GM18498 (cell line): ENCODE measurements around the gene TMEM106A.
"Not testable (repeated sequence)": the region's sequence is repeated elsewhere in the genome, so short reads cannot be mapped to it uniquely, and the experiment has no call there.

Experiments used
- ATAC-seq: cut with Tn5 transposase; IDR thresholded peaks from one replicate; pipeline ENCODE4 v1.9.1; 2021; ENCODE audit warnings: mild to moderate bottlenecking, moderate library complexity; ENCODE audit not compliant: unreplicated experiment

TMEM106A gene

DNA sequence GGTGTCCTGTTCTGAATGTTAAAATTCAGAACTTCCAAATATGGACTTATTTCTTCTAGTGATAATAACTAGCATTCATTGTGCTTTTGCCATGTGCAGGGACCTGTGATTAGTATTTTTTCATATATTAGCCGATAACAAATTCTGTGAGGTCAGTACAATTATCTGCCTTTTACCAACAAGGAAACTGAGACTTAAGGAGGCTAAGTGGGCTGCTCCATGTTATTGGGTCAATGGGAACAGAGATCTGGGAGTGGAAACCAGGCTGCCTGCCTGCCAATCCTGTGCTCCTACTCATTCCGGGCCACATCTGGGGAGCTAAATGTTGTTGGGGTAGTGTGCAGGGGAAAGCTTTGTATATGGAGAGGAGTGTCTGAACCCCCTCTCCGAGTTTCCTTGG is 3.7 kb downstream of the TMEM106A start:
- ATAC-seq = no peak

DNA sequence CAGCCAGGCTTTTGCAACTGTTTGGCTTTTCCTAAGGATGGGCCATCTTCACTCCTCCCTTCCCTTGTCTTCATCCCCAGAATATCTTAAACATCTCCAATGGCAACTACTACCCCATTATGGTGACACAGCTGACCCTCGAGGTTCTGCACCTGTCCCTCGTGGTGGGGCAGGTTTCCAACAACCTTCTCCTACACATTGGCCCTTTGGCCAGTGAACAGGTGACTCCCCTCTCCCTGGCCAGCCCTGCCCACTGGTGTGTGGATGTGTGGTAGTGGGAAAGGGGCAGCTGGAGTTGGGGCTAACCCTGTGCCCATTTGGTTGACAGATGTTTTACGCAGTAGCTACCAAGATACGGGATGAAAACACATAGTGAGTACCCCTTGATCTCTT is 4.7 kb downstream of the TMEM106A start:
- ATAC-seq = no peak

DNA sequence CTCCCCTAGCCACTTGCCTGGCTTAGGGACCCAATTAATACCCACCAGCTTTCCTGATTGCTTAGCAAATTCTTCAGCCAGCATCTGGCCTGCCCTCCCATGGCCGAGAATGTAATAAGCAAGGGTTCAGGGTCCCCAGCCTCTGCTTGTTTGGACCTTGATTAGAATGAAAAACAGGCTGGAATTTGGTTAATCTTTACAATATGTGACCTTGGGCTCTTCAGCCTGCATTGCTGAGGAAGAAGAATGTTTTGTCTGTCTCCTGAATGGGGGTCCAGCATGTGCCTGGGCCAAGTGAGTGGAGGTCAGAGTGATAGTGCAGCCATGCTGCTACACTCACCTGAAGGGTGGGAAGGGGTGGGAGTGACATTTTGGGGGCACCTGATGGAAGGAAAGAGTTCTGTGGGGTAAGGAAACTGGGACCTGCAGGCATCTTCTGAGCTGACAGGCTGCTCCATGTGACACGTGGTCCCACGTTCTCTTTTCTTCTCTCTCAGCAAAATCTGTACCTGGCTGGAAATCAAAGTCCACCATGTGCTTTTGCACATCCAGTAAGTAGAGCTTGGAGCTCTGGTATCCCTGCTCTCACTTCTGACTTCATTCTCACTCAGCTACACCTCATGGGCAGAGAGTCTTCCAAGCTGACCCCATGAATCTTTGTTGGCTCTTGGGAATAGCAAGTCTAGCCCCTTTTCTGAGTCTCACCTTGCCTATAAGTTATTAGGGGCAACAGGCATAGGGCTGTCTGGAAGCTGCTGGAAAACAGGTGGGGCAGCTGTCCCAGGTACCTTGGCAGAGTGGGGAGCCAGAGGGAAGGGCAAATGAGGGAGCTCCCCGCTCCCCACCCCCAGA is 5.3 kb downstream of the TMEM106A start:
- no peak for ATAC-seq

DNA sequence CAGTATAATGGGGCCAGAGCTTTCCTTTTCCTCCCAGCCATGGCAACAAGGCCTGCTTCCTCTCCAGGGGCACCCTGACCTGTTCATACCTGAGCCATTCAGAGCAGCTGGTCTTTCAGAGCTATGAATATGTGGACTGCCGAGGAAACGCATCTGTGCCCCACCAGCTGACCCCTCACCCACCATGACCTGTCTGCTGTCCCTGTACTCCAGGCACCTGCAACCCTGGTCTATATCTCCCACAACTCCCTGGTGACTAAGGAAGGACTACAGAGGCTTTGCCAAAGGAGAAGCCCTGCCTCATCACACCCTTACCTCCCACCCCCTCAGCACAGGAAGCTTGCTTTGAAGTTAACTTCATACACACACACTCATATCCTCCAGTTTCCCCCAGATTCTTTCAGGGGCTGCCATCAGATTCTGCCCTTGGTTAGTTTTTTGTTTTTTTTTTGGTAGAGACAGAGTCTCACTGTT is 6.0 kb downstream of the TMEM106A start:
- ATAC-seq = no peak

DNA sequence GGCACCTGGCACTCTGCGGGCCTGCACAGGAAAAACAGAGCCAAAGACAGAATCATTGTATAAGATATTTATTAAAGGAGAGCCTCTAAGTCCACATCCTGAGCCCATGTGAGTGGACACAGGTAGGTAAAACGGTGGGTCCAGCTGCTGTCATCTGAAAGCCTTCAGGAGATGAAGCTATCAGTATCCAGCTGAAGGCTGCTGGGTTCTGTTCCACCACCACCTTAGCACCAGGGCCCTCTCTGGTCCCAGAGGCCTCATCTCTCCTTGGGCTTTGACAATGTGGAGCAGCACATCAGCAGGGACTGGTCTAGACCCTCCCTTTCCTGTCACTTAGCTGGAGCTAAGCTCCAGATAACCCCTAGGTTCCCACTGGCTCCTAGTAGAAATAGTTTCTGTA is 7.3 kb downstream of the TMEM106A start:
- ATAC-seq = no peak

DNA sequence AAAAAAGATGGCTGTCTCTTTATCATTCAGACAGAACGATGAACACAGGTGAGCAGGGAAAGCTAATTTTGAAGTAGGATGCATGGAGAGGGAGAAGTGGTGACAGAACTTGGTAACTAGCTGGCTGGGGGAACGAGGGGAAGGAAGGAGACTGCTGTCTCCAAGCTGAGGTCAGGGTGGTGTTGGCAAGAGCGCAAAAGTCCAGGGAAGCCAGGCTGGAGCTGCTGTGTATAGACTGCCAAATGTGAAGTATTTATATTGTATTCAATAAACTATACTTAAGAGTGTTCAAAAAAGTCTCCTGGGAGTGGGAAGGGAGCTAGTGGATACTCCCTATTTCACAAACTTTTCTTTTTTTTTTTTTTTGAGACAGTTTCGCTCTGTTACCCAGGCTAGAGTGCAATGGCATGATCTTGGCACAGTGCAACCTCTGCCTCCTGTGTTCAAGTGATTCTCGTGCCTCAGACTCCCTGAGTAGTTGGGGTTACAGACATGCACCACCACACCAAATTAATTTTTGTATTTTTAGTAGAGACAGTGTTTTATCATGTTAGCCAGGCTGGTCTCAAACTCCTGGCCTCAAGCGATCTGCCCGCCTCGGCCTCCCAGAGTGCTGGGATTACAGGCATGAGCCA is 8.2 kb downstream of the TMEM106A start:
- no peak for ATAC-seq

DNA sequence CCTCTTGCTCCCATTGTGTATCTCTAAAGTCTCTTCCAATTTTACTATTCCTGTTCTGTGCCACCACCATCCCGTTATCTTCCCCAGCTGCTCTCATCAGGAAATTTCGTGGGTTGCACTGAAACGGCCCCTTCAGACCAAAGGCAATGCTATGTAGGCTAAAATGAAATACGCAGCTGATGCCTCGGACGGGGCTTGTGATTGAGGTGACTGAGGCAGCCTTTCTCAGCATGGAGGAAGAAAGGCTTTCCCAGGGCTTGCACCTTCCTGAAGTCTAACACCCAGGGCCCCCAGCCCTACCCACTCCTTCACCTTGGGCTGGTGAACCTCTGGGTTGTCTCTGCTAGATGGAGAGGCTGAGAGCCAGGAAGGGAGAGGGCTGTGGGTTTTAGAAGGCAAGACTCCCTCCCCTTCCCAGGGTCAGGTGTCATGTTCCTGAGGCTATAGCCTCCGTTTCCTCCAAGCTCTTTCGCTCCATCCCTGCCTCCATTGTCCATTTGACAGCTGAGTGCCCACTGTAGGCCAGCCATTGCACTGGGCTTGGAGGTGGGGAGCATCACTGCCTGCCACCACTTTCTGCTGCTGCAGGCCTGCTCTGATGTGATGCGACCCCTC is 8.9 kb downstream of the TMEM106A start:
- no peak for ATAC-seq

DNA sequence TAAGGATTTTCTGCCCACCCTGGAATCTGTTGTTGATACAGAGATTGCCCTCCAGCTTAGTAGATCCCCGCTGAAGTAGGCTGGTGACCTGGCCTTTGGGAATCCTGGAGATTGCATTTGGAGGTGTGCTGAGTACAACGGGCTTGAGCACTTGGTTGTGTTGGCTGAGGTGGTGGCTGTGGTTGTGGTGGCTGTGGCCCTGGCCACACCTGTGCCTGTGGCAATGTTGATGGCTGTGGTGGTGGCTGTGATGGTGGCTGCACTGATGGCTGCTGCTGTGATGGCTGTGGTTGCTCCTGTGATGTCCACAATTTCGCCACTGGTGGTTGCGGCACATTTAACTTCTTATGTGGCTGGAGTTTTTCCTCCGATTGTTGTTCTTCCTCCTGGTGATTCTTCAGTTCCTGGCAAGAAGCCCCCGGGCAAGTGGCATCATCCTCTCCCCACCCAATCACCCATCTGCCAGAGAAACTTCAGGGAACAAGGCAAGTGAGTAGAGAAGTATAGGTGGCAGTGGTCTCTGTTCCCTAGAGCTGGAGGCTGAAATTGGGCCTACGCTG is 12.6 kb downstream of the TMEM106A start:
- no peak for ATAC-seq

DNA sequence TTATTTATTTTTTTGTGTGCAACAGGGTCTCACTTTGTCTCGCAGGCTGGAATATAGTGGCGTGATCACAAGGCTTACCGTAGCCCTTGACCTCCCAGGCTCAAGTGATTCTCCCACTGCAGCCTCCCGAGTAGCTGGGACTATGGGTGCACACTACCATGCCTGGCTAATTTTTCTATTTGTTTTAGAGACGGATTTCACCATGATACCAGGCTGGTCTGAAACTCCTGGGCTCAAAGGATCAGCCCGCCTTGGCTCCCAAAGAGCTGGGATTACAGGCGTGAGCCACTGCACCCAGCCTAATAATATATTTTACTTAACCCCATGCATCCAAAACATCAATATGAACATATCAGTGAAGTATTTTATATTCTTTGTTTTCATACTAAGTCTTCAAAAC is 14.7 kb downstream of the TMEM106A start:
- no peak for ATAC-seq

DNA sequence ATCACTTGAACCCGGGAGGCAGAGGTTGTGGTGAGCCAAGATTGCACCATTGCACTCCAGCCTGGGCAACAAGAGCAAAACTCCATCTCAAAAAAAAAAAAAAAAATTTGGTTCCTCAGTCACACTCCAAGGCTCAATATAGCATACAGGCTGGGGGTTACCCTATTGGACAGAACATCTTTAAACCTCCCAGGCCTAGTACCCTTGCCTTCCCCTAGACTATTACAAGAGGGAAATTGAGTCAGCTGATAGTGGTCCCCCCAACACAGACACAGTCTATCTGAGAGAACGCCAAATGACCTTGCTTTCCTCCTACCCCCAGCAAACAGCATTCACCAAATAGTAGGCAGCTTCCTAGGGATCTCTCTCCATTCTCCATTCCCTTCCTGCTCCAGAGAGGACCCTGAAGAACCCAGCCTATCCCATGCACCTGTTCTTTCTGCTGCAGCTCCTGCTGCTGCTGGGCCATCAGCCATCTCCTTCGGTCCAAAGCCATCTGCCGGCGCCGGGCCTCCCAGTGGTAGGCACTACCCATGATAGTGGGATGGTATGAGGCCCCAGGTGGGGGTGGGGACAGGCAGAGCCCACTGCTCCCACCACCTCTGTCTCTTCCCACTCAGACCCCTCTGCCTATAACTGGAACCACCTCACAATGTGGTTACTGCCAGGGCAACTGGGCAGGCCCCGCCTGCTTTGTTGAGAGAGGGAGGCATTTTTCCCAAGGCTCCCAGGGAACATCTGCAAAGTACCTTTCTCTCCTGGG is 16.5 kb downstream of the TMEM106A start, which contains the start of gene CCDC200:
Gene CCDC200, minus strand, starts transcription at position 604 of the 763 bp plus-strand sequence. Its CDS starts 69 bp downstream, at position 535.
- ATAC-seq = not testable (repeated sequence)

DNA sequence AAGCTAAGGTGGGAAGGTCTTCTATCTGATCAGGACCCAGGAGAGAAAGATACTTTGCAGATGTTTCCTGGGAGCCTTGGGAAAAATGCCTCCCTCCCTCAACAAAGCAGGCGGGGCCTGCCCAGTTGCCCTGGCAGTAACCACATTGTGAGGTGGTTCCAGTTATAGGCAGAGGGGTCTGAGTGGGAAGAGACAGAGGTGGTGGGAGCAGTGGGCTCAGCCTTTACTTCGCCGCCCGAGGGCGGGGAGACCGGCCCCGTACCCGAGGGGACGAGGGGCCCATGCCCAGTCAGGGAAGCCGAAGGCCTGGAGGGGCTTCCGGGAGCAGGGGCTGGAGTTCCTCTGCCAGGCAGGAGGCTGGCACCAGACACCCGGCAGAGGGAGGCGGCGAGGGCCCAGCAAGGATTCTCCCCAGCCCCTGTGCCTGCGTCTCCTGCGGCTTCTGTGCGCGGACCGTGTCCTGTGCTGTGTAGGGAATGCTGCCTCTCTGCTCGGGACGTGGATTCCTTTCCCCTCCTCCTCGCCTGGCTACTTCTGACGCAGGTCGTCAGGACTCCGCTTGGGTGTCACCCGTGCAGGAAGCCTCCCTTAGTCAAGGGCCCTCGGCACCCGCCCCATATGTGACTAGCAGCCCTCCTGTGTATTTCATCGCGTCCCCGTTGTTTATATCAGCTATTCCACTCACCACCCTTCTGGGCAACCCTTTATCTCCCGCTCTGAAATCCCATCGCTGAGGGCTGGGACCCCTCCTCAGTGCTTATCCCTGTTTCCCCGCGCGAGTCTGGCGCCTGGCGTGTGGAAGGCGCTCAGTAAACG is 19.7 kb downstream of the TMEM106A start:
- ATAC-seq = not testable (repeated sequence)

DNA sequence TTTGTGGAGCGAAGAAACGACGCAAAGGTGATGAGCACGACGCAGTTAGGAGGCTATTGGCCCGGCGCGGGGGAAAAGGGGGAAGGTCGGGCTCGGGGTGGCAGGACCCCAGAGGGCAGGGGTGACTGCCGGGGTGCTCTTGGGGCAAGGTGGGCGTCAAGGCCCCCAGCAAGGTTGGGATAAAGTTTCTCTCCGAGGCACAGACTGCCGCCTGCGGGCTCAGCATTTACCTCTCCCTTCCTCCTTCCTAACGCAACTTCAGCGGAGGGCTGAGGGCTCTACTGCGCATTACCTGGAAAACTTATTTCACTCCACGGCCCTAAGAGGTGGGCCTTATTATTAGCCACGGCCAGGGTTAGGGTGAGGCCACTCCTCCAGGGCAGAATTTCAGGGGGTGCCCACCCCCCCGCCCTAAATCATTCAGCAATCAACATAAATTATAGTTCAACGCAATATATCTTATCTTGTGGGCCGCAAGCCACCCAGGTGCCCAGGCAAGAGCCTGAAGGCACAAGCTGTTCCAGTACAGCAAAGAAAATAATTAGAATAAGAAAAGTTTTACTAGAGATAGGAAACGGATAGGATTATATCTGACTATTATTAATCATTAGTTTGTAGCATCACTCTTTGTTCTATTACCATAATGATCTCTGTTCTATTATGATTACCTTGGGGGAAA is 20.5 kb downstream of the TMEM106A start:
- ATAC-seq = not testable (repeated sequence)

DNA sequence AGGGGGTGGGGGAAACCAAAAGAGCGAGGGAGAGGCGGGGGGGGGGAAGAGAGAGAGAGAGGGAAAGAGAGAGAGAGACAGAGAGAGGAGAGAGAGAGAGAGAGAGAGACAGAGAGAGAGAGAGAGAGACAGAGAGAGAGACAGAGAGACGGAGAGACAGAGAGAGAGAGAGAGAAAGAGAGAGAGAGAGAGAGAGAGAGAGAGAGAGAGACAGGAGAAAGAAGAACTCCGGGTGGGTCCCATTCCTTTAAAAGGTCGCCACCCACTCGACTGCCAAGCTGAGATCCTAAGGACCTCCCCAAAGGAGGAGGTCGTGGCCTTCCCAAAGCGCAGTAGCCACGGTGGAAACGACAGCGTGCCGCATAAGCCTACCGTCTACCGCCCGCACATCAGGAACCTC is 21.6 kb downstream of the TMEM106A start:
- ATAC-seq = not testable (repeated sequence)

DNA sequence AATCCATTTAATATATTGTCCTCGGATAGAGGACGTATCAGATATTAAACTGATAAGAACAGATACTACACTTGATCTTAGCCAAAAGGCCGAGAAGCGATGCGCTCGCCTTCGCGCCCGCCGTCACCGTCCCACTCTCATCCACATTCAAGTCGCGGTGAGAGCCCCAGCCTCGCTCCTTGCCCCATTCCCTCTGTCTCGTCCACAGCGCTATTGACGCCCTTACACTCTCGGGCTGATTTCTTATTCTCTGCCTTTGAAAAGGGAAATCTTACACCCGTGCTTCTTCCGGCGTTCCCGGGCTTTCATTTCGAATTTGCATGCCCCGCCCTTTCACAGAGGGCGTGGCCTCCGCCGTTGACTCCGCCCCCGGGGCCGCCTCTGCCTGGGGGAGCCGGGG is 22.2 kb downstream of the TMEM106A start, which contains the start of gene RNU2-1:
Gene RNU2-1, minus strand, starts transcription at position 101 of the 400 bp plus-strand sequence.
- not testable (repeated sequence) for ATAC-seq

DNA sequence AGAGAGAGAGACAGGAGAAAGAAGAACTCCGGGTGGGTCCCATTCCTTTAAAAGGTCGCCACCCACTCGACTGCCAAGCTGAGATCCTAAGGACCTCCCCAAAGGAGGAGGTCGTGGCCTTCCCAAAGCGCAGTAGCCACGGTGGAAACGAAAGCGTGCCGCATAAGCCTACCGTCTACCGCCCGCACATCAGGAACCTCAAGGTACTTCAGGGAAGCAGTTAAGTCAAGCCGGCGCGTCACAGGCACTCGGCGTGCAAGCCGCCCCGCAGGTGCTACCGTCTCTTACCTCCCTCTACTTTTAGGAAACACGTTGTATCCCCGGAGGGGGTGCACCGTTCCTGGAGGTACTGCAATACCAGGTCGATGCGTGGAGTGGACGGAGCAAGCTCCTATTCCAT is 27.9 kb downstream of the TMEM106A start:
- ATAC-seq = not testable (repeated sequence)

DNA sequence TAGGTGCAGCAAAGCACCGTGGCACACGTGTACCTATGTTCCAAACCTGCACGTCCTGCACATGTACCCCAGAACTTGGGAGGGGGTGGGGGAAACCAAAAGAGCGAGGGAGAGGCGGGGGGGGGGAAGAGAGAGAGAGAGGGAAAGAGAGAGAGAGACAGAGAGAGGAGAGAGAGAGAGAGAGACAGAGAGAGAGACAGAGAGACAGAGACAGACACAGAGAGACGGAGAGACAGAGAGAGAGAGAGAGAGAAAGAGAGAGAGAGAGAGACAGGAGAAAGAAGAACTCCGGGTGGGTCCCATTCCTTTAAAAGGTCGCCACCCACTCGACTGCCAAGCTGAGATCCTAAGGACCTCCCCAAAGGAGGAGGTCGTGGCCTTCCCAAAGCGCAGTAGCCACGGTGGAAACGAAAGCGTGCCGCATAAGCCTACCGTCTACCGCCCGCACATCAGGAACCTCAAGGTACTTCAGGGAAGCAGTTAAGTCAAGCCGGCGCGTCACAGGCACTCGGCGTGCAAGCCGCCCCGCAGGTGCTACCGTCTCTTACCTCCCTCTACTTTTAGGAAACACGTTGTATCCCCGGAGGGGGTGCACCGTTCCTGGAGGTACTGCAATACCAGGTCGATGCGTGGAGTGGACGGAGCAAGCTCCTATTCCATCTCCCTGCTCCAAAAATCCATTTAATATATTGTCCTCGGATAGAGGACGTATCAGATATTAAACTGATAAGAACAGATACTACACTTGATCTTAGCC is 29.1 kb downstream of the TMEM106A start:
- not testable (repeated sequence) for ATAC-seq

DNA sequence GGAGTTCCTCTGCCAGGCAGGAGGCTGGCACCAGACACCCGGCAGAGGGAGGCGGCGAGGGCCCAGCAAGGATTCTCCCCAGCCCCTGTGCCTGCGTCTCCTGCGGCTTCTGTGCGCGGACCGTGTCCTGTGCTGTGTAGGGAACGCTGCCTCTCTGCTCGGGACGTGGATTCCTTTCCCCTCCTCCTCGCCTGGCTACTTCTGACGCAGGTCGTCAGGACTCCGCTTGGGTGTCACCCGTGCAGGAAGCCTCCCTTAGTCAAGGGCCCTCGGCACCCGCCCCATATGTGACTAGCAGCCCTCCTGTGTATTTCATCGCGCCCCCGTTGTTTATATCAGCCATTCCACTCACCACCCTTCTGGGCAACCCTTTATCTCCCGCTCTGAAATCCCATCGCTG is 34.8 kb downstream of the TMEM106A start:
- ATAC-seq = not testable (repeated sequence)
